Mucosa of descending colon (tissue), 3 donors: ENCODE data around the gene HBE1. TPM values are rescaled to one million over a fixed set of nuclear protein-coding genes. Genes with fewer than 3 reads are reported as not detected.

Source experiments
- ATAC-seq: fragments of 200-7000 bp; cut with Tn5 transposase; one replicate; pipeline ENCODE4 v1.9.1; 2020; ENCODE audit warnings: mild to moderate bottlenecking, moderate library complexity
- DNase-seq, 3 donors: peaks; one replicate each; pipeline ENCODE4 v3.0.0-alpha.2; 2020
- H3K36me3 ChIP-seq: fragments of 200-600 bp; one replicate; pipeline ENCODE4 v1.8.0; 2021; ENCODE audit warnings: low read depth, mild to moderate bottlenecking
- H3K4me1 ChIP-seq: fragments of 200-600 bp; one replicate; pipeline ENCODE4 v1.8.0; 2021; ENCODE audit warnings: low read depth, mild to moderate bottlenecking
- H3K4me3 ChIP-seq: fragments of 200-600 bp; one replicate; pipeline ENCODE4 v1.8.0; 2021; ENCODE audit warnings: mild to moderate bottlenecking
- H3K9me3 ChIP-seq: fragments of 200-600 bp; one replicate; pipeline ENCODE4 v1.8.0; 2021; ENCODE audit warnings: mild to moderate bottlenecking
- intact Hi-C, 2 donors: fragments of 100-400 bp; cut with DNase I in 1 of 2; cut with micrococcal nuclease in 1 of 2; formaldehyde crosslinking; loops; one replicate each; pipeline versions ENCODE4 v1.11.0 to v1.11.1; 2022; cut with DNase I, micrococcal nuclease
- total RNA-seq, 3 donors: library from RNA; stranded (reverse); fragmentation: NEBNext Ultra II Directional in 2 of 3; extraction: Animal tissue kit (Norgen Biotek cat#: 25700) in 2 of 3; gene quantifications; one replicate each; pipeline versions ENCODE4 v1.2.1 to v1.2.4, GENCODE V29; 2021 to 2023
- TF ChIP-seq, protein P1 (sequence below): fragments of 200-600 bp; IDR thresholded peaks from one replicate; pipeline ENCODE4 v1.8.0; 2022; ENCODE audit warnings: antibody characterized with exemption, mild to moderate bottlenecking
- donor health status: DM: no; HTN: no; CAD: no; lungs with moderate emphysema.
- donor health status: DM: no; HTN: no; CAD: no.
- donor health status: DM: no; HTN: yes; CAD: no.

HBE1 gene
- total RNA-seq, 3 donors from 2014 or later = not detected

DNA sequence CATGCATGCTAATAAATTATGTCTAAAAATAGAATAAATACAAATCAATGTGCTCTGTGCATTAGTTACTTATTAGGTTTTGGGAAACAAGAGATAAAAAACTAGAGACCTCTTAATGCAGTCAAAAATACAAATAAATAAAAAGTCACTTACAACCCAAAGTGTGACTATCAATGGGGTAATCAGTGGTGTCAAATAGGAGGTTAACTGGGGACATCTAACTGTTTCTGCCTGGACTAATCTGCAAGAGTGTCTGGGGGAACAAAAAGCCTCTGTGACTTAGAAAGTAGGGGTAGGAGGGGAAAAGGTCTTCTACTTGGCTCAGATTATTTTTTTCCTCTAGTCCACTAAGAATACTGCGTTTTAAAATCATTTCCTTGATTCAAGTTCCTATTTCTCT is 42.1 kb downstream of the HBE1 start:
- DNase-seq = no peak
- Histone ChIP-seq H3K4me3 (no peak overlapping the region), H3K36me3 (no peaks in the 10 kb centered on the region), H3K9me3 (no peaks in the 10 kb centered on the region), H3K4me1 (no peaks in the 10 kb centered on the region)
- no peak for ATAC-seq
- intact Hi-C loops = no loop called here
- TF ChIP-seq, protein P1, sequence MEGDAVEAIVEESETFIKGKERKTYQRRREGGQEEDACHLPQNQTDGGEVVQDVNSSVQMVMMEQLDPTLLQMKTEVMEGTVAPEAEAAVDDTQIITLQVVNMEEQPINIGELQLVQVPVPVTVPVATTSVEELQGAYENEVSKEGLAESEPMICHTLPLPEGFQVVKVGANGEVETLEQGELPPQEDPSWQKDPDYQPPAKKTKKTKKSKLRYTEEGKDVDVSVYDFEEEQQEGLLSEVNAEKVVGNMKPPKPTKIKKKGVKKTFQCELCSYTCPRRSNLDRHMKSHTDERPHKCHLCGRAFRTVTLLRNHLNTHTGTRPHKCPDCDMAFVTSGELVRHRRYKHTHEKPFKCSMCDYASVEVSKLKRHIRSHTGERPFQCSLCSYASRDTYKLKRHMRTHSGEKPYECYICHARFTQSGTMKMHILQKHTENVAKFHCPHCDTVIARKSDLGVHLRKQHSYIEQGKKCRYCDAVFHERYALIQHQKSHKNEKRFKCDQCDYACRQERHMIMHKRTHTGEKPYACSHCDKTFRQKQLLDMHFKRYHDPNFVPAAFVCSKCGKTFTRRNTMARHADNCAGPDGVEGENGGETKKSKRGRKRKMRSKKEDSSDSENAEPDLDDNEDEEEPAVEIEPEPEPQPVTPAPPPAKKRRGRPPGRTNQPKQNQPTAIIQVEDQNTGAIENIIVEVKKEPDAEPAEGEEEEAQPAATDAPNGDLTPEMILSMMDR = no peak

DNA sequence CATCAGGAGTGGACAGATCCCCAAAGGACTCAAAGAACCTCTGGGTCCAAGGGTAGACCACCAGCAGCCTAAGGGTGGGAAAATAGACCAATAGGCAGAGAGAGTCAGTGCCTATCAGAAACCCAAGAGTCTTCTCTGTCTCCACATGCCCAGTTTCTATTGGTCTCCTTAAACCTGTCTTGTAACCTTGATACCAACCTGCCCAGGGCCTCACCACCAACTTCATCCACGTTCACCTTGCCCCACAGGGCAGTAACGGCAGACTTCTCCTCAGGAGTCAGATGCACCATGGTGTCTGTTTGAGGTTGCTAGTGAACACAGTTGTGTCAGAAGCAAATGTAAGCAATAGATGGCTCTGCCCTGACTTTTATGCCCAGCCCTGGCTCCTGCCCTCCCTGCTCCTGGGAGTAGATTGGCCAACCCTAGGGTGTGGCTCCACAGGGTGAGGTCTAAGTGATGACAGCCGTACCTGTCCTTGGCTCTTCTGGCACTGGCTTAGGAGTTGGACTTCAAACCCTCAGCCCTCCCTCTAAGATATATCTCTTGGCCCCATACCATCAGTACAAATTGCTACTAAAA is 42.9 kb downstream of the HBE1 start, which contains the start of gene HBB:
HBB (minus strand) TSS at position 340 of the 579 bp plus-strand sequence; CDS start at position 290, 50 bp downstream.
- TF ChIP-seq, protein P1 = no peak
- no peaks in the 10 kb centered on the region for H3K4me1 ChIP-seq
- no peaks in the 10 kb centered on the region for H3K9me3 ChIP-seq
- peak; percentile 42 for ATAC-seq
- H3K4me3 ChIP-seq = no peak within 1 kb of the TSS
- intact Hi-C loops = no loop called here
- DNase-seq = no peak
- no peaks in the 10 kb centered on the region for H3K36me3 ChIP-seq

DNA sequence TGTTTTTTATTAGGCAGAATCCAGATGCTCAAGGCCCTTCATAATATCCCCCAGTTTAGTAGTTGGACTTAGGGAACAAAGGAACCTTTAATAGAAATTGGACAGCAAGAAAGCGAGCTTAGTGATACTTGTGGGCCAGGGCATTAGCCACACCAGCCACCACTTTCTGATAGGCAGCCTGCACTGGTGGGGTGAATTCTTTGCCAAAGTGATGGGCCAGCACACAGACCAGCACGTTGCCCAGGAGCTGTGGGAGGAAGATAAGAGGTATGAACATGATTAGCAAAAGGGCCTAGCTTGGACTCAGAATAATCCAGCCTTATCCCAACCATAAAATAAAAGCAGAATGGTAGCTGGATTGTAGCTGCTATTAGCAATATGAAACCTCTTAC is 44.3 kb downstream of the HBE1 start:
- TF ChIP-seq, protein P1 = no peak
- no peak for DNase-seq
- ATAC-seq = no peak
- Histone ChIP-seq H3K4me3 (no peak overlapping the region), H3K36me3 (no peaks in the 10 kb centered on the region), H3K9me3 (no peaks in the 10 kb centered on the region), H3K4me1 (no peaks in the 10 kb centered on the region)
- intact Hi-C loops = no loop called here

DNA sequence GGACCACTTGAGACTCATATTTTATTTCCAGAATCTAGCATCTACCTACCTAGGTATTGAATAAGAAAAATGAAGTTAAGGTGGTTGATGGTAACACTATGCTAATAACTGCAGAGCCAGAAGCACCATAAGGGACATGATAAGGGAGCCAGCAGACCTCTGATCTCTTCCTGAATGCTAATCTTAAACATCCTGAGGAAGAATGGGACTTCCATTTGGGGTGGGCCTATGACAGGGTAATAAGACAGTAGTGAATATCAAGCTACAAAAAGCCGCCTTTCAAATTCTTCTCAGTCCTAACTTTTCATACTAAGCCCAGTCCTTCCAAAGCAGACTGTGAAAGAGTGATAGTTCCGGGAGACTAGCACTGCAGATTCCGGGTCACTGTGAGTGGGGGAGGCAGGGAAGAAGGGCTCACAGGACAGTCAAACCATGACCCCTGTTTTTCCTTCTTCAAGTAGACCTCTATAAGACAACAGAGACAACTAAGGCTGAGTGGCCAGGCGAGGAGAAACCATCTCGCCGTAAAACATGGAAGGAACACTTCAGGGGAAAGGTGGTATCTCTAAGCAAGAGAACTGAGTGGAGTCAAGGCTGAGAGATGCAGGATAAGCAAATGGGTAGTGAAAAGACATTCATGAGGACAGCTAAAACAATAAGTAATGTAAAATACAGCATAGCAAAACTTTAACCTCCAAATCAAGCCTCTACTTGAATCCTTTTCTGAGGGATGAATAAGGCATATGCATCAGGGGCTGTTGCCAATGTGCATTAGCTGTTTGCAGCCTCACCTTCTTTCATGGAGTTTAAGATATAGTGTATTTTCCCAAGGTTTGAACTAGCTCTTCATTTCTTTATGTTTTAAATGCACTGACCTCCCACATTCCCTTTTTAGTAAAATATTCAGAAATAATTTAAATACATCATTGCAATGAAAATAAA is 44.9 kb downstream of the HBE1 start:
- TF ChIP-seq, protein P1 = no peak
- ATAC-seq = no peak

DNA sequence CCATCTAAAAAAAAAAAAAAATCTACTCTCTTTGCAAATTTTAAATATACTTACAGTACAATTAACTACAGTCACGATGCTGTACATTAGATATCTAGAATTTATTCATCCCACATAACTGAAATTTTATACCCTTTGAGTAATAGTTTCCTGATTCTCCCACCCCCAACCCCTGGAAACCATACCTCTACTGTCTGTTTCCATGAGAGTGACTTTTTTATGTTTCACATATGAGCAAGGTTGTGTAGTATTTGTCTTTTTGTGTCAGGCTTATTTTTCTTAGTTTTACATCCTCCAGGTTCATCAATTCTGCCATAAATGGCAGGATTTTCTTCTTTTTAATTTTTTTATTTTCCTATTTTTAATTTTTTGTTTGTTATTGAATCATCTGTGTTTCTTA is 46.1 kb downstream of the HBE1 start:
- H3K36me3 ChIP-seq = no peaks in the 10 kb centered on the region
- TF ChIP-seq, protein P1 = no peak
- DNase-seq (no peak), ATAC-seq (no peak)
- intact Hi-C loops = no loop called here
- no peaks in the 10 kb centered on the region for H3K9me3 ChIP-seq
- H3K4me3 ChIP-seq = no peak overlapping the region
- no peaks in the 10 kb centered on the region for H3K4me1 ChIP-seq

More for the DNA sequence above, 44.9 kb downstream of the HBE1 start:
- DNase-seq = no peak
- H3K36me3 ChIP-seq = no peaks in the 10 kb centered on the region
- intact Hi-C loops = no loop called here
- H3K4me3 ChIP-seq = no peak overlapping the region
- no peaks in the 10 kb centered on the region for H3K4me1 ChIP-seq
- no peaks in the 10 kb centered on the region for H3K9me3 ChIP-seq
